Thyroid gland (tissue), 4 donors: ENCODE data around the gene HIVEP3. TPM values are rescaled to one million over a fixed set of nuclear protein-coding genes. Genes with fewer than 3 reads are reported as not detected.

ENCODE experiments used
- DNase-seq, 2 donors: peaks; one replicate each; pipeline ENCODE4 v3.0.0-alpha.2; 2019
- H3K27ac ChIP-seq, 3 donors: fragments of 200-600 bp; sonication (generic); 1 replicate in 2 of 3; 2 replicates in 1 of 3; pipeline ENCODE4 v1.5.1; 2016 to 2019; ENCODE audit warnings: mild to moderate bottlenecking in 1 of 3, moderate library complexity in 1 of 3
- H3K27me3 ChIP-seq: fragments of 200-600 bp; sonication (generic); one replicate; pipeline ENCODE4 v1.5.1; 2019
- H3K36me3 ChIP-seq, 2 donors: fragments of 200-600 bp; sonication (generic); one replicate each; pipeline ENCODE4 v1.5.1; 2016 to 2019
- H3K4me1 ChIP-seq, 2 donors: fragments of 200-600 bp; sonication (generic); one replicate each; pipeline ENCODE4 v1.5.1; 2017 to 2019
- H3K4me3 ChIP-seq, 3 donors: fragments of 200-600 bp; sonication (generic); replicated peaks in 1 of 3; 1 replicate in 2 of 3; 2 replicates in 1 of 3; pipeline ENCODE4 v1.5.1; 2016; ENCODE audit warnings: mild to moderate bottlenecking in 1 of 3
- H3K9me3 ChIP-seq: fragments of 200-600 bp; sonication (generic); one replicate; pipeline ENCODE4 v1.5.1; 2017
- CTCF ChIP-seq, 6 experiments: fragments of 200-600 bp in 3 of 6; fragments of 450-650 bp in 3 of 6; sonication (generic) in 3 of 6; IDR thresholded peaks; one replicate each; pipeline ENCODE4 v1.5.1; 2016 to 2019; ENCODE audit warnings: antibody characterized with exemption in 6 of 6, mild to moderate bottlenecking in 2 of 6, inconsistent platforms in 1 of 6, moderate library complexity in 1 of 6
- POLR2A ChIP-seq, 2 donors: fragments of 450-650 bp; IDR thresholded peaks; one replicate each; pipeline ENCODE4 v1.6.1; 2017; ENCODE audit warnings: antibody characterized with exemption in 2 of 2, mild to moderate bottlenecking in 2 of 2, moderate library complexity in 1 of 2
- WGBS, 2 donors: methylation state at CpG; one replicate each; pipeline ENCODE4 v1.1.5; 2017; 5-methylcytosine and 5-hydroxymethylcytosine counted together
- intact Hi-C: fragments of 100-400 bp; cut with DNase I; formaldehyde crosslinking; loops from one replicate; pipeline ENCODE4 v1.15.1; 2023
- total RNA-seq, 4 donors: library from RNA; depleted of rRNA; stranded (reverse); fragments of >200 nt; gene quantifications; one replicate each; pipeline ENCODE4 v1.2.3, GENCODE V29; 2016

The HIVEP3 gene
- total RNA-seq, 4 donors from 2014 or later = 9.7 to 13.5 (median 12.5) TPM

GRCh38 chr1:41533016-41533730, 385.5 kb downstream of the HIVEP3 start:
- Histone ChIP-seq H3K9me3 (no peaks in the 10 kb centered on the region), H3K4me1 (peaks cover 10 to 28% of the 10 kb centered on the region in 2 donors), H3K36me3 (no peaks in the 10 kb centered on the region), H3K4me3 (no peak overlapping the region), H3K27me3 (no peaks in the 10 kb centered on the region), H3K27ac (no peak overlapping the region)
- intact Hi-C loops = no loop called here
- 85 to 88% methylated on average over 12 of the region's 12 CpGs for WGBS, 2 donors
- TF ChIP-seq CTCF (IDR thresholded peaks at IDR 0.05) = no peak
- no peak for TF ChIP-seq POLR2A (IDR thresholded peaks at IDR 0.05)
- DNase-seq = no peak

GRCh38 chr1:41532206-41532975, 386.3 kb downstream of the HIVEP3 start:
- Histone ChIP-seq H3K4me1 (peaks cover 2 to 20% of the 10 kb centered on the region in 2 donors), H3K36me3 (no peaks in the 10 kb centered on the region), H3K27me3 (no peaks in the 10 kb centered on the region), H3K27ac (no peak overlapping the region), H3K9me3 (no peaks in the 10 kb centered on the region), H3K4me3 (no peak overlapping the region)
- DNase-seq = no peak
- intact Hi-C loops = no loop called here
- no peak for TF ChIP-seq POLR2A (IDR thresholded peaks at IDR 0.05)
- TF ChIP-seq CTCF (IDR thresholded peaks at IDR 0.05) = no peak
- WGBS, 2 donors = 95 to 97% methylated on average over 8 of the region's 8 CpGs

- 96 to 100% methylated on average over 5 of the region's 5 CpGs for WGBS, 2 donors
- no peaks in the 10 kb centered on the region for H3K36me3 ChIP-seq
- no peak overlapping the region for H3K4me3 ChIP-seq
- no peaks in the 10 kb centered on the region for H3K9me3 ChIP-seq
- no peak overlapping the region for H3K27ac ChIP-seq
- peaks cover 0 to 10% of the 10 kb centered on the region in 2 donors for H3K4me1 ChIP-seq
- no peak for DNase-seq
- TF ChIP-seq POLR2A (IDR thresholded peaks at IDR 0.05) = no peak
- TF ChIP-seq CTCF (IDR thresholded peaks at IDR 0.05) = no peak
- intact Hi-C loops = no loop called here
- H3K27me3 ChIP-seq = no peaks in the 10 kb centered on the region
Measured at GRCh38 chr1:41530411-41530810, 388.3 kb downstream of the HIVEP3 start.

- no peak for DNase-seq
- intact Hi-C loops = no loop called here
- TF ChIP-seq POLR2A (IDR thresholded peaks at IDR 0.05) (no peak), CTCF (IDR thresholded peaks at IDR 0.05) (no peak)
Measured at GRCh38 chr1:41529621-41530395, 388.9 kb downstream of the HIVEP3 start.

More at GRCh38 chr1:41529621-41530395, 388.9 kb downstream of the HIVEP3 start:
- WGBS, 2 donors = 91 to 95% methylated on average over 23 of the region's 23 CpGs
- no peaks in the 10 kb centered on the region for H3K36me3 ChIP-seq
- H3K27ac ChIP-seq = no peak overlapping the region
- no peaks in the 10 kb centered on the region for H3K27me3 ChIP-seq
- no peaks in the 10 kb centered on the region for H3K9me3 ChIP-seq
- H3K4me3 ChIP-seq = no peak overlapping the region
- peaks cover 0 to 10% of the 10 kb centered on the region in 2 donors for H3K4me1 ChIP-seq
